Endothelial cell of coronary artery (primary cell): ENCODE measurements around the gene CCDC27. TPM values are rescaled to one million over a fixed set of nuclear protein-coding genes. Genes with fewer than 3 reads are reported as not detected.

Experiments
- total RNA-seq: library from RNA; depleted of rRNA; stranded (reverse); fragments of >200 nt; gene quantifications from 2 replicates; pipeline ENCODE4 v1.2.3, GENCODE V29; 2014

Gene CCDC27
- total RNA-seq = not detected in 2 replicates

DNA sequence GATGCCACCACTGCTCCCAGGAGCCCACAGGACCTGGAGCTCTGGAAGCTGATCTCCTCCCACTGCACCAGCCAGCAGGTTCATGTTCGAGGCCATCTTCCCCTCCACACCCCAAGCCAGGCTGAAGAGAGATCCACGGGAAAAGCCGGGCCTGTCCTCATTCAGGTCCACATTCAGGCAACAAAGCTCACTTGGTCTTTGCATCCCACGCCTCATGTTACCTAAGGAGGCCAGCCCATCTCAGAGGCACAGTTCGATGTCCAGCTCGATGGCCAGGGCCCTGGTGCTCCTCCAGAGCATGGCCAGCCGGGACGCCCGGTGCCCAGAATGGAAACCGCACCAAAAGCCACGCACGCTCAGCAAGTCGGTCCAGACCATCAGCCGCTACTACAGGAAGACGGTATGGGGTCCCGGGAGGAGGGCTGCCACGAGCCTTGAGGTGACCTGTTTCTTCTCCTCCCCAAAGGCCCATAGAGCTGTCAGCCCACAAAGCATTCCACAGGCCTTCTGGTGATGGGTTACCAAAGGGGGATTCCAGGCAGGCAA is at the start of gene CCDC27:
CCDC27 (plus strand) TSS at position 51 of the 546 bp plus-strand sequence; CDS start at position 83, 32 bp downstream.

GRCh38 chr1:3772715-3773571 is 20.7 kb downstream of the CCDC27 start, which contains the start of gene SMIM1:
Gene SMIM1, plus strand, starts transcription at chr1:3772749. Its CDS starts 2,625 bp downstream, at chr1:3775374.

GRCh38 chr1:3796215-3797061 is 44.2 kb downstream of the CCDC27 start, which contains the start of gene LRRC47:
Gene LRRC47, minus strand, starts transcription at chr1:3796498. Its CDS starts 22 bp downstream, at chr1:3796476.

Other genes starting within 250 kb of the CCDC27 start
- 29.1 and 57.8 TPM in 2 replicates for gene MEGF6, start 140.9 kb upstream of the CCDC27 start, total RNA-seq
- 26.3 and 28.5 TPM in 2 replicates for gene TPRG1L, start 127.4 kb upstream of the CCDC27 start, total RNA-seq
- 19.3 and 20.3 TPM in 2 replicates for gene WRAP73, start 102.3 kb upstream of the CCDC27 start, total RNA-seq
- 0.19 TPM in 1 of 2 replicates, not detected in the other for gene TP73, start 99.9 kb upstream of the CCDC27 start, total RNA-seq
- gene SMIM1, start 20.3 kb downstream of the CCDC27 start, total RNA-seq = 1.0 and 1.2 TPM in 2 replicates
- gene LRRC47, start 44.0 kb downstream of the CCDC27 start, total RNA-seq = 25.8 and 31.9 TPM in 2 replicates
- 18.0 and 34.4 TPM in 2 replicates for gene CEP104, start 104.8 kb downstream of the CCDC27 start, total RNA-seq
- gene DFFB, start 105.0 kb downstream of the CCDC27 start, total RNA-seq = 8.0 and 10.9 TPM in 2 replicates
- gene C1orf174, start 147.8 kb downstream of the CCDC27 start, total RNA-seq = 32.9 and 39.0 TPM in 2 replicates